Measurements from ENCODE around the gene ZNF687.

The ZNF687 gene

GRCh38 chr1:151282883-151283725 lies 1.0 kb downstream of the ZNF687 start:
- peak; percentile 8 for DNase-seq (ENCODE audit: low spot score)

DNA sequence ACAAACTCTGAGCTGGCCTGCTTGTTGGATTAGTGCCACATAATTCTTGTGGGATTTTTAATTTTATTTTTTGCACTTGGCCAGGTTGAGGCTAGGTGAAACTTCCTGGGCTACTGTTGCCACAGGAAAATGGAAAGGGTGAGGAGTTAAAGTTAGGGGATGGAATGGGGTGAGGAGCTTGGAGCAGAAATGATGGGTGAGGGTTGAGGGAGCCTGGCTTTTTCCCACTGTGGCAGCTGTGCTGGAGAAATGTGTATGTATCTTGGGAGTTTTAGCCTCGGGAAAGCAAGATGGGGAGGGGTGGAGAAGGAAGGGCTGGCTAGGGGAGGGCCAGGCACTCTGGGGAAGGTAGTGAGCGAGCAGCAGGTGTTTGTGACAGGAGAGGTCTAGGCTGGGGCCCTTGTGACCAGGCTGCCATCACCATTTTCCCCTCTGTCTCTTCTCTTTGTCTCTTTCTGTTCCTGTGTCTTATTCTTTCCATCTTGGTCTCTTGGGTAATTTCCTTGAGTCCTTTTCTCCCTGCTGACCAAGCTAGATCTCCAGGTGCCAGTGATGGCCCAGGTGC lies 2.0 kb downstream of the ZNF687 start:
- DNase-seq (ENCODE audit: low spot score): no peak

DNA sequence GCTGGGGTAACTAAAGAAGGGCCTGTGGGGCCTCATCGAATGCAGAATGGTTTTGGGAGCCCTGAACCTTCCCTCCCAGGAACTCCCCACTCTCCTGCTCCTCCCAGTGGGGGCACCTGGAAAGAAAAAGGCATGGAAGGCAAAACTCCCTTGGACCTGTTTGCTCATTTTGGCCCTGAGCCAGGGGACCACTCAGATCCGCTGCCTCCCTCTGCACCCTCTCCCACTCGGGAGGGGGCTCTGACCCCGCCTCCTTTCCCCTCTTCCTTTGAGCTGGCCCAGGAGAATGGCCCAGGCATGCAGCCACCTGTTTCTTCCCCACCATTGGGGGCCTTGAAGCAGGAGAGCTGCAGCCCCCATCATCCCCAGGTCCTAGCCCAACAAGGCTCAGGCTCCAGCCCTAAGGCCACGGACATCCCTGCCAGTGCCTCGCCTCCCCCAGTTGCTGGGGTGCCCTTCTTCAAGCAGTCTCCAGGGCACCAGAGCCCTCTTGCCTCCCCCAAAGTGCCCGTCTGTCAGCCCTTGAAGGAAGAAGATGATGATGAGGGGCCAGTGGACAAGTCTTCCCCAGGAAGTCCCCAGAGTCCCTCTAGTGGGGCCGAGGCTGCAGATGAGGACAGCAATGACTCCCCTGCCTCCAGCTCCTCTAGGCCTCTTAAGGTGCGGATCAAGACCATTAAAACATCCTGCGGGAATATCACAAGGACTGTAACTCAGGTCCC lies 4.7 kb downstream of the ZNF687 start:
- DNase-seq (ENCODE audit: low spot score): no peak

DNA sequence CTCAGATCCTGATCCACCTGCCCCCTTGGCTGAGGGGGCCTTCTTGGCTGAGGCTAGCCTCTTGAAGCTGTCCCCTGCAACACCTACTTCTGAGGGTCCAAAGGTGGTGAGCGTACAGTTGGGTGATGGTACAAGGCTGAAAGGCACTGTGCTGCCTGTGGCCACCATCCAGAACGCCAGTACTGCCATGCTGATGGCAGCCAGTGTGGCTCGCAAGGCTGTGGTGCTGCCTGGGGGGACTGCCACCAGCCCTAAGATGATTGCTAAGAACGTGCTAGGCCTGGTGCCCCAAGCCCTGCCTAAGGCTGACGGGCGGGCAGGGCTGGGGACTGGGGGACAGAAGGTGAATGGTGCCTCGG lies 5.2 kb downstream of the ZNF687 start:
- DNase-seq (ENCODE audit: low spot score): no peak

- DNase-seq (ENCODE audit: low spot score): no peak
Measured at GRCh38 chr1:151287767-151288500, 5.8 kb downstream of the ZNF687 start.

DNA sequence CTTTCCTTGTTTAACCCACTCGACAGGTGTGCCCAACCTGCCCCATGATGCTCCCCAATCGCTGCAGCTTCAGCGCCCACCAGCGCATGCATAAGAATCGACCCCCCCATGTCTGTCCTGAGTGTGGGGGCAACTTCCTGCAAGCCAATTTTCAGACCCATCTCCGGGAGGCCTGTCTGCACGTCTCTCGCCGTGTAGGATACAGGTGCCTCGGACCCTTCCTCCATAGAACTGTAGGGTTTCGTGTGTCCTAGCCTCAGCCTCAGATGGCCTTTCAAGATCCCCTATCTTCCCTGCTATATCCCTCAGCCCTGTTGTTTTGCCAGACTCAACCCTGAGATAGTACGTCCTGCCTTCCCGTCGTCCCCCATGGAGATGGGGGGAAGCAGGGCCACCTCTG lies 6.4 kb downstream of the ZNF687 start:
- no peak for DNase-seq (ENCODE audit: low spot score)

DNA sequence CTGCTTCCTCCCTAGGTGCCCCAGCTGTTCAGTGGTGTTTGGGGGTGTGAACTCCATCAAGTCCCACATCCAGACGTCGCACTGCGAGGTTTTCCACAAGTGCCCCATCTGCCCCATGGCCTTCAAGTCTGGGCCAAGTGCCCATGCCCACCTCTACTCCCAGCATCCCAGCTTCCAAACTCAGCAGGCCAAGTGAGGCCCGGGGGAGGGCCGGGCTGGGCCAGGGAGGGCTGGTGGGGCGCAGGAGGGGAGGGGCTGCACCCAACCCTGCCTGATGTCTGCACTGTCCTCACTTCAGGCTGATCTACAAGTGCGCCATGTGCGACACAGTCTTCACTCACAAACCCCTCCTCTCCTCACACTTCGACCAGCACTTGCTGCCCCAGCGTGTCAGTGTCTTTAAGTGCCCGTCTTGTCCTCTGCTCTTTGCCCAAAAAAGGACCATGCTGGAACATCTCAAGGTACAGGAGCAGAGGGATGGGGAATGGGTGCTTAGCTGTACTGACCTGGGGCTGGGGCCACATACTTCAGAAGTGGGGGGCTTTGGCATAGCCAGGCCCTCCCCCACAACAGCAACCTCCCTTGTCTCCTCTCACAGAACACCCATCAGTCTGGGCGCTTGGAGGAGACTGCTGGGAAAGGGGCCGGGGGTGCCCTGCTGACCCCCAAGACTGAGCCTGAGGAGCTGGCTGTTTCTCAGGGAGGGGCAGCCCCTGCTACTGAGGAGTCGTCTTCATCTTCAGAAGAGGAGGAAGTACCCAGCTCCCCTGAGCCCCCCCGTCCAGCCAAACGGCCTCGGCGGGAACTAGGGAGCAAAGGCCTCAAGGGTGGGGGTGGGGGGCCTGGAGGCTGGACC lies 7.2 kb downstream of the ZNF687 start:
- no peak for DNase-seq (ENCODE audit: low spot score)

DNA sequence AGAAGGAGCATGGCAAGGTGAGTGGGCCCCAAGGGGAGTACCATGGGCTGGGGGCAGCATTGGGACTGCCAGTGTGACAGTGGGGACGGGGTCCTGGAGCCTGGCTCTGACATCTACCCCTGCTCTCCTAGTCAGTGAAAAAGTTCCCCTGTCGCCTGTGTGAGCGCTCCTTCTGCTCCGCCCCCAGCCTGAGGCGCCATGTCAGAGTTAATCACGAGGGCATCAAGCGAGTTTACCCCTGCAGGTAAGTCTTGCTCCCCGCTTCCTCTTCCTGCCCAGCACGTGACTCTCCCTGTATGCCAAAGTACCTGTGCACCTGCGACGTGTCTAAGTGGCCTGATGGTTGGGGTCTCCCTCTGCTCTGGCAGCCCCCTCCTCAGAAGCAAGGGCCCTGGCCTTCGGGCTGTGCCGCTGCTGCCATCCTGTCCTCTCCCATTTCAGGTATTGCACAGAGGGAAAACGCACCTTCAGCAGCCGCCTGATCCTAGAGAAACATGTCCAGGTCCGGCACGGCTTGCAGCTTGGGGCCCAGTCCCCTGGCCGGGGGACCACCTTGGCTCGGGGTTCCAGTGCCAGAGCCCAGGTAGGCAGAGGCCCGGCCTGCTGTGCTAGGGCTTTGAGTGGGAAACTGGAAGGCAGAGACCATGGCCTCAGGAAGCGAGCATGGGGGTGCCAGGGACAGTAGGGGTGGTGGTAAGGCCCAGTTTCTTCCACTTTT lies 8.1 kb downstream of the ZNF687 start:
- DNase-seq (ENCODE audit: low spot score): no peak

DNA sequence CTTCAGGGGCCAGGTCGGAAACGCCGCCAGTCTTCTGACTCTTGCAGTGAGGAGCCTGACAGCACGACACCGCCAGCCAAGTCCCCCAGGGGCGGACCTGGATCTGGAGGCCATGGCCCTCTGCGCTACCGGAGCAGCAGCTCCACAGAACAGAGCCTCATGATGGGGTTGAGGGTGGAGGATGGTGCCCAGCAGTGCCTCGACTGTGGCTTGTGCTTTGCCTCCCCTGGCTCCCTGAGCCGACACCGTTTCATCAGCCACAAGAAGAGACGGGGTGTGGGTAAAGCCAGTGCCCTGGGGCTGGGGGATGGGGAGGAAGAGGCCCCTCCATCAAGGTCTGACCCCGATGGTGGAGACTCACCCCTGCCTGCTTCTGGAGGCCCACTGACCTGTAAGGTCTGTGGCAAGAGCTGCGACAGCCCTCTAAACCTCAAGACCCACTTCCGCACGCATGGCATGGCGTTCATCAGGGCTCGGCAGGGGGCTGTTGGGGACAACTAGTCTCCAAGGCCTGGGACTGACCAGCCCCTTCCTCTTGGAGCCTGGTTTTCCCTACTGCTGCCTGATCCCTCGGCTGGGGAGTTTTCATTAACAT lies 8.7 kb downstream of the ZNF687 start:
- no peak for DNase-seq (ENCODE audit: low spot score)

DNA sequence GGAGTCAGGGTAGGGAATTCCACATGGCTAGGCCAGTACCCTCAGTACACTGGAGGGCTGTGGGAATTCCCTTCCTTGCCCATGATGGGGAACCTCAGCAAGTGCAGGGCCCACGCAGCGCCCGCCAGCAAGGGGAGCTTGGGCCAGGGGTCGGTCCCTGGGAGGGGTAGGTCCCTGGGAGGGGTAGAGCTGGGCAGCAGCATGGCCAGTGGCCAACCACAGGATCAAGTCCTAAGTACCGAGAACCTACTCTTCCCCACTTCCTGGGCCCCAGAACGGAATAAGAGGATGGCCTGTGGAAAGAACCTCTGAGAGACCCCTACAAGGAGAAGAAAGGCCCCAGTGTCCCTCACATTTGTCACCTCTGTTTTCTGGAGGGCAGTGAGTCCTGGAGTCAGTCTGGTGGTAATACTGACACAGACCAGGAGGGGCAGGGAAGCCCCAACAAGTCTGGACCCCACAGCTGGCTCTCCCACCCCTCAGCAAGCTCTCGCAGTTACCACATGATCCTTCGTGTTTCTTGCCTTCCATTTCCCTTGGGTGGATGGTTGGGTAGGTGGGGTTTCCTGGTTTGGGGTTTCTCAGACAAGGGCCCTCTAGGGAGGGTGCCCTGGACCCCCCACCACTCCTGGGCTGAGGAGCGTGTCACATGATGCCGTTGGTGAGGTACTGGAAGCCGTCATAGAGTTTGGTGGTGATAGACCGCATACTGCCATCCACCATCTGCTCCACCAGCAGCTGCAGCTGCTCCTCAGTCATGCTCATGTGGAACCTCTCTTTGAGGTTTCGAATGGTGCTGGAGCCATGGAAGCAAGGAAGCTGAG lies 10.3 kb downstream of the ZNF687 start:
- no peak for DNase-seq (ENCODE audit: low spot score)

DNA sequence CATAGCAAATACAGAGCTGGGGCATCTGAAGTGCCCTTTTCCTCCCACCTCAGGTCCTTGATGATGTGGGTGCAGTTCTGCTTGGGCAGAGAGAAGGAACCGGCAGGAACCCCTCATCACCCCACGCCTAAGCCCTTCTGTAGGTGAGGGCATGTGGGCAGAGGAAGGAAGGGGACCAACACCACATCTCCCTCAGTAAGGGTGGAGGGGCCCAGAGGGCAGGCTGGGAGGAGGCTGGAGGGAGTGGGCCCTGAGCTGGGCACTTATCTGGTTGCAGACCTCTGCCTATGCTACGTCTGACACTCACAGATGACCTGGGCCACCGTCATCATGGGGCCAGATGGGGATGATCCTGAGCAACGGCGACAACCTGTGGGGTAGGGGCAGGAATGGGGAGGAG lies 11.0 kb downstream of the ZNF687 start:
- no peak for DNase-seq (ENCODE audit: low spot score)

- peak; percentile 77 for DNase-seq (ENCODE audit: low spot score)
Measured at GRCh38 chr1:151294742-151295462, 12.8 kb downstream of the ZNF687 start.

- no peak for DNase-seq (ENCODE audit: low spot score)
Measured at GRCh38 chr1:151309811-151310323, 27.8 kb downstream of the ZNF687 start.

- no peak for DNase-seq (ENCODE audit: low spot score)
Measured at GRCh38 chr1:151311011-151311410, 28.9 kb downstream of the ZNF687 start.

GRCh38 chr1:151311589-151312331 lies 29.7 kb downstream of the ZNF687 start:
- DNase-seq (ENCODE audit: low spot score): peak; percentile 98

DNA sequence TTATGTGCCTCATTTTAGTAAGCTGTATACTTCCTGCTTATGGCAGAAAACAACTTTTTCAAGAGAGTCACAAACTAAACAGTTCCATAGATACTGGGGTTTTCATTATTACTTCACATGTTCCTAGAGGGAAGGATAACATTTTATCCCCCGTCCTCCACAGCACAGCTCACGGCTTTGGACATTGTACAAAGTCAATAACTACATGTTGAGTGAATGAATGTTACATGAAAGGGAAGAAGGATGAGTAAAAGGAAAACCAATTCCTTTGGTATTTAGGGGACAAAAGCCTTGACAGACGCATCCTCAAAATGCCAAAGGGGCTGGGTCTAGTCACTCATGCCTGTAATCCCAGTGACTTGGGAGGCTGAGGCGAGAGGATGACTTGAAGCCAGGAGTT lies 30.3 kb downstream of the ZNF687 start:
- DNase-seq (ENCODE audit: low spot score): no peak

- DNase-seq (ENCODE audit: low spot score): no peak
Measured at GRCh38 chr1:151312826-151313225, 30.7 kb downstream of the ZNF687 start.

DNA sequence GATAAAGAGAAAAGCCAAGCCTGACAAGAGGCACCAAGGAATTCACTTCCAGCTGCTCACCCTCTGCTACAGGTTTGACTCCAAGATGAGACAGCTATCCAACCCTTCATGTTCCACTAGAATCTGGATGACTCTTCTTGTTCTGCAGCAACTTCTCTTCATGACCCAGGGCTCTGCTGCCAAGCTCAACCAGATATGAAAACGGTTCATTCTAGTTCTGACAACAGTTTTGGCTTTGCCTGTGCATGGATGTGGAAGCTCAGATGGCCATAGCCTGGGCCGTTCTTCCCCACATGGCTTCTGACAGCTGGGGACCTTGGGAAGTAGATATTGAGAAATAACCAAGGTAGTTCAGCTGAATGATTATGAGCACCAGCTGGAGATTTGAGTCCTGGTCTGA lies 31.4 kb downstream of the ZNF687 start:
- DNase-seq (ENCODE audit: low spot score): no peak
